ENCODE results near the gene ADGRV1. TPM values are rescaled to one million over a fixed set of nuclear protein-coding genes. Genes with fewer than 3 reads are reported as not detected.

The ADGRV1 gene
- total and polyA plus RNA-seq, 12 donors: 129 to 2,577 (median 695) TPM

- TF ChIP-seq CTCF (IDR thresholded peaks at IDR 0.05): no peak
- no peak for TF ChIP-seq POLR2A (IDR thresholded peaks at IDR 0.05)
- Histone ChIP-seq H3K4me1 (replicated peaks in 1 of 2) (peaks cover 9 to 27% of the 10 kb centered on the region in 2 donors), H3K36me3 (replicated peaks in 1 of 2) (no peaks in the 10 kb centered on the region), H3K9me3 (replicated peaks in 1 of 3) (no peaks in the 10 kb centered on the region), H3K27ac (no peak overlapping the region), H3K27me3 (no peaks in the 10 kb centered on the region), H3K4me3 (no peak overlapping the region)
- intact Hi-C loops (cut with DNase I): no loop called here
- WGBS, 4 donors: 40 to 51% (median 48%) methylated on average over 5 of the region's 5 CpGs
- DNase-seq: peak in 2 of 7 donors; percentile 20 to 31
These were observed 627.5 kb downstream of the ADGRV1 start for GRCh38 chr5:91186101-91186500.

DNA sequence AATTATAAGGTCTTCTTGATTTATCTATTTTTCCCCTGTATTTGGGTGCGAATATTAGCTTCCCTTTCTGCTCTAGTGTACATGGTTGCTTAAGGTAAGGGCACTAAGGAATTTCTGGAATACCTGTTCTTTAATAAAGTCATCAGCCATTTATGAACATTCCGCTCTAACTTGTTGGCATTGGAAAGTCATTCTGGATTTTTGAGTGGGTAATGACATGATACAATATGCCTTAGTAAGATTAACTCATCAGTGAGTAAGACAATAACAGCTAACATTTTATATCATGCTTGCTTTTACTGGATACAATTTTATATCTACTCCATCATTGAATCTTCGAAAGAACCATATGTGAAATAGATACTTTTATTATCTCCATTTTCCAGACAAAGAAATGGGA, 628.4 kb downstream of the ADGRV1 start:
- H3K36me3 ChIP-seq (replicated peaks in 1 of 2): no peaks in the 10 kb centered on the region
- intact Hi-C loops (cut with DNase I): no loop called here

GRCh38 chr5:91188755-91189154, 630.2 kb downstream of the ADGRV1 start:
- no peak for DNase-seq
- Histone ChIP-seq H3K4me3 (no peak overlapping the region), H3K4me1 (replicated peaks in 1 of 2) (peaks cover 9 to 27% of the 10 kb centered on the region in 2 donors), H3K9me3 (replicated peaks in 1 of 3) (no peaks in the 10 kb centered on the region), H3K27me3 (no peaks in the 10 kb centered on the region), H3K27ac (peak overlapping the region in 1 of 5 donors; percentile 91), H3K36me3 (replicated peaks in 1 of 2) (no peaks in the 10 kb centered on the region)
- no peak for TF ChIP-seq CTCF (IDR thresholded peaks at IDR 0.05)
- TF ChIP-seq POLR2A (IDR thresholded peaks at IDR 0.05): no peak
- intact Hi-C loops (cut with DNase I): no loop called here
- WGBS, 4 donors: 93 to 100% (median 95%) methylated on average over 1 of the region's 1 CpG

More for the DNA sequence above, 628.4 kb downstream of the ADGRV1 start:
- H3K4me1 ChIP-seq (replicated peaks in 1 of 2): peaks cover 9 to 27% of the 10 kb centered on the region in 2 donors
- H3K27me3 ChIP-seq: no peaks in the 10 kb centered on the region
- no peak overlapping the region for H3K27ac ChIP-seq
- 90 to 98% (median 95%) methylated on average over 3 of the region's 3 CpGs for WGBS, 4 donors
- no peaks in the 10 kb centered on the region for H3K9me3 ChIP-seq (replicated peaks in 1 of 3)
- TF ChIP-seq CTCF (IDR thresholded peaks at IDR 0.05): no peak
- no peak for TF ChIP-seq POLR2A (IDR thresholded peaks at IDR 0.05)
- no peak overlapping the region for H3K4me3 ChIP-seq
- DNase-seq: no peak

DNA sequence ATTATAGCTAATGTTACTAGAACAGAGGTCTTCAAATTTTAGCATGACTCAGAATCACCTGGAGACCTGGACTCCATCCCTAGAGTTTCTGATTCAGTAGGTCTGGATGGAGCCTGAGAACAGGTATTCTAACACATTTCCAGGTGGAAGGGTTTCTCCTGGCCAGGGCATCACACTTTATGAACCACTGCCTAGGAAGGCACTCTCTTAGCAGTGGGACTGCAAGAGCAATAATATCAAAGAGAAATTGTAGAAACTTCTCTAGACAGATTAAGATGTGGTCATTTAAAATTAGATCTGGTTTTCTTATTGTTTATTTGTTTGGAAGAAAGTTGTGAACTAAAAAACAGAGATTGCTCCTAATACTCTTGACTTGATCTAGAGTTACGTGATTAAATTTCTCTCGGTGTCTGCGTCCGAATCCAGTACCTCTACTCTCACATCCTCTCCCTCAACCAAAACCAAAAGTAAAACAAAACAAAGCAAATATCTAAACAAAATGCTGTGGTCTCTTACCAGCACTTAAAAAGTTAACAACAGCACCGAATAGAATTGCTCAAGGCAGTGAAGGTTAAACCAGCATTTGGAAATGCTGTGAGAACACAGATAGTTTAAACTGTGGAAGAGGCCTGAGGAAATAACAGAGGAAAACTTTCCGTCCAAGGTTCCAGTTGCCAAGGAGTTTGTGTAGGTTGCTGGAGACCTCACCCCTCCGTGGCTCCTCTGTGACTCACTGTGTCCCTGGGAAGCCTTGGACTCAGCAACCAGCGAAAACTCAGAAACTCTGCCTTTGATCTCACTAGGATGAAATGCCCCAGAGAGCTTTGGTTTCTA, 631.1 kb downstream of the ADGRV1 start:
- Histone ChIP-seq H3K9me3 (replicated peaks in 1 of 3) (no peaks in the 10 kb centered on the region), H3K4me1 (replicated peaks in 1 of 2) (peaks cover 9 to 27% of the 10 kb centered on the region in 2 donors), H3K27ac (peak overlapping the region; percentile 53 to 91 (median 78)), H3K4me3 (peak overlapping the region in 2 of 4 donors; percentile 15 to 34), H3K27me3 (no peaks in the 10 kb centered on the region), H3K36me3 (replicated peaks in 1 of 2) (no peaks in the 10 kb centered on the region)
- TF ChIP-seq CTCF (IDR thresholded peaks at IDR 0.05): no peak
- TF ChIP-seq POLR2A (IDR thresholded peaks at IDR 0.05): peak in 1 of 2 donors; percentile 58
- intact Hi-C loops (cut with DNase I): no loop called here
- WGBS, 4 donors: 10 to 17% (median 13%) methylated on average over 8 of the region's 8 CpGs
- peak; percentile 65 to 88 (median 85) for DNase-seq
